Breast epithelium (tissue), 4 donors: ENCODE measurements around the gene GRIK4. TPM values are rescaled to one million over a fixed set of nuclear protein-coding genes. Genes with fewer than 3 reads are reported as not detected.

Source experiments
- DNase-seq, 2 donors: peaks; one replicate each; pipeline ENCODE4 v3.0.0-alpha.2; 2019; ENCODE audit warnings: low spot score in 2 of 2
- H3K27ac ChIP-seq, 2 donors: fragments of 200-600 bp; sonication (generic) in 1 of 2; one replicate each; pipeline ENCODE4 v1.5.1; 2016 to 2019; ENCODE audit warnings: mild to moderate bottlenecking in 1 of 2
- H3K27me3 ChIP-seq, 2 donors: fragments of 200-600 bp; sonication (generic) in 1 of 2; one replicate each; pipeline versions ENCODE4 v1.5.1 to v1.6.0; 2017 to 2019; ENCODE audit warnings: control low read depth in 1 of 2, mild to moderate bottlenecking in 1 of 2
- H3K36me3 ChIP-seq: fragments of 200-600 bp; one replicate; pipeline ENCODE4 v1.5.1; 2019
- H3K4me1 ChIP-seq, 2 donors: fragments of 200-600 bp; sonication (generic); one replicate each; pipeline ENCODE4 v1.5.1; 2016 to 2019; ENCODE audit warnings: control low read depth in 1 of 2
- H3K4me3 ChIP-seq, 3 donors: fragments of 200-600 bp; sonication (generic); 1 replicate in 2 of 3; 2 replicates in 1 of 3; pipeline ENCODE4 v1.5.1; 2016 to 2019; ENCODE audit warnings: mild to moderate bottlenecking in 3 of 3, moderate library complexity in 2 of 3
- H3K9me3 ChIP-seq, 2 donors: fragments of 200-600 bp; sonication (generic) in 1 of 2; one replicate each; pipeline ENCODE4 v1.5.1; 2016 to 2019; ENCODE audit warnings: control low read depth in 1 of 2
- CTCF ChIP-seq, 3 donors: fragments of 450-650 bp; IDR thresholded peaks; one replicate each; pipeline ENCODE4 v1.5.1; 2016 to 2017; ENCODE audit warnings: antibody characterized with exemption in 3 of 3, mild to moderate bottlenecking in 3 of 3, moderate library complexity in 3 of 3
- POLR2A ChIP-seq: fragments of 450-650 bp; IDR thresholded peaks from one replicate; pipeline ENCODE4 v1.6.1; 2016; ENCODE audit warnings: antibody characterized with exemption, mild to moderate bottlenecking, moderate library complexity
- POLR2AphosphoS5 ChIP-seq, 3 donors: sonication (generic); formaldehyde crosslinking; IDR thresholded peaks; one replicate each; pipeline ENCODE4 v1.6.1; 2017; ENCODE audit warnings: antibody characterized with exemption in 3 of 3
- intact Hi-C: fragments of 100-400 bp; cut with DNase I; formaldehyde crosslinking; loops from one replicate; pipeline ENCODE4 v1.15.1; 2023; ENCODE audit warnings: low total_unique reads
- total RNA-seq, 3 donors: library from RNA; depleted of rRNA; stranded (reverse); fragments of >200 nt; gene quantifications; one replicate each; pipeline ENCODE4 v1.1.0, GENCODE V29; 2016

GRIK4 gene
- total RNA-seq, 3 donors from 2014 or later: 0.29 to 0.66 TPM; not detected in 1

- DNase-seq: peak in 1 of 2 donors; percentile 47
- intact Hi-C loops: loop anchor here (10.0 kb wide), 1 partner anchor 168 kb away; no protein-coding TSS in a partner anchor
- Histone ChIP-seq H3K27me3 (no peaks in the 10 kb centered on the region), H3K27ac (no peak overlapping the region), H3K9me3 (no peaks in the 10 kb centered on the region), H3K4me3 (no peak overlapping the region), H3K4me1 (no peaks in the 10 kb centered on the region), H3K36me3 (no peaks in the 10 kb centered on the region)
- no peak for TF ChIP-seq POLR2AphosphoS5 (IDR thresholded peaks at IDR 0.05)
- no peak for TF ChIP-seq POLR2A
- TF ChIP-seq CTCF (IDR thresholded peaks at IDR 0.05): no peak
Observed at GRCh38 chr11:120516461-120517389, 5.2 kb downstream of the GRIK4 start.

- no peak overlapping the region for H3K4me3 ChIP-seq
- no peaks in the 10 kb centered on the region for H3K9me3 ChIP-seq
- intact Hi-C loops: loop anchor here (10.0 kb wide), 1 partner anchor 167 kb away; no protein-coding TSS in a partner anchor
- DNase-seq: peak in 1 of 2 donors; percentile 28
- no peaks in the 10 kb centered on the region for H3K4me1 ChIP-seq
- H3K27me3 ChIP-seq: no peaks in the 10 kb centered on the region
- no peak overlapping the region for H3K27ac ChIP-seq
- no peak for TF ChIP-seq CTCF (IDR thresholded peaks at IDR 0.05)
- TF ChIP-seq POLR2A: no peak
- no peak for TF ChIP-seq POLR2AphosphoS5 (IDR thresholded peaks at IDR 0.05)
- H3K36me3 ChIP-seq: no peaks in the 10 kb centered on the region
Observed at GRCh38 chr11:120517390-120517761, 5.8 kb downstream of the GRIK4 start.

GRCh38 chr11:120517801-120518291 is 6.3 kb downstream of the GRIK4 start:
- DNase-seq: peak in 1 of 2 donors; percentile 37
- Histone ChIP-seq H3K4me3 (no peak overlapping the region), H3K27ac (no peak overlapping the region), H3K4me1 (no peaks in the 10 kb centered on the region), H3K9me3 (no peaks in the 10 kb centered on the region), H3K27me3 (no peaks in the 10 kb centered on the region), H3K36me3 (no peaks in the 10 kb centered on the region)
- intact Hi-C loops: loop anchor here (10.0 kb wide), 1 partner anchor 167 kb away; no protein-coding TSS in a partner anchor
- no peak for TF ChIP-seq CTCF (IDR thresholded peaks at IDR 0.05)
- TF ChIP-seq POLR2AphosphoS5 (IDR thresholded peaks at IDR 0.05): no peak
- no peak for TF ChIP-seq POLR2A

- H3K27me3 ChIP-seq: no peaks in the 10 kb centered on the region
- intact Hi-C loops: loop anchor here (10.0 kb wide), 1 partner anchor 166 kb away; no protein-coding TSS in a partner anchor
Observed at GRCh38 chr11:120518356-120518755, 6.8 kb downstream of the GRIK4 start.

More at GRCh38 chr11:120518356-120518755, 6.8 kb downstream of the GRIK4 start:
- Histone ChIP-seq H3K36me3 (no peaks in the 10 kb centered on the region), H3K4me3 (no peak overlapping the region), H3K27ac (no peak overlapping the region), H3K9me3 (no peaks in the 10 kb centered on the region), H3K4me1 (no peaks in the 10 kb centered on the region)
- TF ChIP-seq CTCF (IDR thresholded peaks at IDR 0.05): no peak
- no peak for TF ChIP-seq POLR2AphosphoS5 (IDR thresholded peaks at IDR 0.05)
- no peak for TF ChIP-seq POLR2A
- DNase-seq: peak in 1 of 2 donors; percentile 36
